ENCODE measurements around the gene CLIP4. TPM values are rescaled to one million over a fixed set of nuclear protein-coding genes. Genes with fewer than 3 reads are reported as not detected.
A peak's percentile ranks its signal among the peaks of the same experiment; 100 is the strongest.

The CLIP4 gene
- total RNA-seq, 1 experiment from 2014 or later = 25.1 TPM

- Histone ChIP-seq H3K79me2 (ENCODE audit: low read length) (no peaks in the 10 kb centered on the region), H3K4me1 (ENCODE audit: insufficient read depth, low read length) (peaks cover 24% of the 10 kb centered on the region), H2AFZ (ENCODE audit: low read length) (no peak overlapping the region), H3K9me3 (ENCODE audit: low read length) (no peaks in the 10 kb centered on the region), H3K4me2 (ENCODE audit: low read length) (peak overlapping the region; percentile 73), H3K9me2 (replicated peaks; ENCODE audit: low read length) (no peaks in the 10 kb centered on the region), H3K36me3 (ENCODE audit: low read depth, low read length) (peaks cover 4% of the 10 kb centered on the region; the same call in 1 of the 2 replicates), H3K27ac (ENCODE audit: low read length) (peak overlapping the region; percentile 82), H3F3A (ENCODE audit: low read length, unreplicated experiment) (peaks cover 4% of the 10 kb centered on the region), H3K4me3 (ENCODE audit: low read length) (peak overlapping the region; percentile 25; the same call in 1 of the 2 replicates), H3K27me3 (ENCODE audit: low read length) (no peaks in the 10 kb centered on the region), H3K9ac (ENCODE audit: low read length) (peak overlapping the region; percentile 32), H4K20me1 (ENCODE audit: low read length) (no peaks in the 10 kb centered on the region)
- TF ChIP-seq EZH2 (IDR thresholded peaks at IDR 0.05; ENCODE audit: low read length, unreplicated experiment) (no peak), CTCF (conservative IDR thresholded peaks at IDR 0.05; ENCODE audit: low read depth, low read length) (no peak), EZH2phosphoT487 (IDR thresholded peaks at IDR 0.05; ENCODE audit: borderline replicate concordance, low read length) (no peak)
- intact Hi-C loops (cut with micrococcal nuclease) = no loop called here
- DNase-seq (peak; percentile 41), ATAC-seq (no peak)
- ChIA-PET CTCF (no interaction called here), POLR2A (ENCODE audit: unreplicated experiment) (no interaction called here)
- BruUV-seq (replicated peaks) = no TSS peak
Measured at GRCh38 chr2:29166242-29167039, 51.2 kb downstream of the CLIP4 start.

GRCh38 chr2:29174937-29175336 is 59.7 kb downstream of the CLIP4 start:
- intact Hi-C loops (cut with micrococcal nuclease) = no loop called here
- peaks cover 7% of the 10 kb centered on the region; the same call in 1 of the 2 replicates for H3K36me3 ChIP-seq (ENCODE audit: low read depth, low read length)

More at GRCh38 chr2:29174937-29175336, 59.7 kb downstream of the CLIP4 start:
- no peak overlapping the region for H2AFZ ChIP-seq (ENCODE audit: low read length)
- no peak overlapping the region for H3K4me3 ChIP-seq (ENCODE audit: low read length)
- TF ChIP-seq EZH2phosphoT487 (IDR thresholded peaks at IDR 0.05; ENCODE audit: borderline replicate concordance, low read length) = no peak
- no peak for TF ChIP-seq EZH2 (IDR thresholded peaks at IDR 0.05; ENCODE audit: low read length, unreplicated experiment)
- TF ChIP-seq CTCF (conservative IDR thresholded peaks at IDR 0.05; ENCODE audit: low read depth, low read length) = no peak
- H3K27me3 ChIP-seq (ENCODE audit: low read length) = no peaks in the 10 kb centered on the region
- no peak for ATAC-seq
- DNase-seq = no peak
- ChIA-PET POLR2A (ENCODE audit: unreplicated experiment) (no interaction called here), CTCF (no interaction called here)
- H3K79me2 ChIP-seq (ENCODE audit: low read length) = no peaks in the 10 kb centered on the region
- no peaks in the 10 kb centered on the region for H3K9me2 ChIP-seq (replicated peaks; ENCODE audit: low read length)
- H3F3A ChIP-seq (ENCODE audit: low read length, unreplicated experiment) = no peaks in the 10 kb centered on the region
- H3K4me2 ChIP-seq (ENCODE audit: low read length) = no peak overlapping the region
- no peaks in the 10 kb centered on the region for H3K4me1 ChIP-seq (ENCODE audit: insufficient read depth, low read length)
- H3K9me3 ChIP-seq (ENCODE audit: low read length) = no peaks in the 10 kb centered on the region
- no peak overlapping the region for H3K27ac ChIP-seq (ENCODE audit: low read length)
- no peak overlapping the region for H3K9ac ChIP-seq (ENCODE audit: low read length)
- BruUV-seq (replicated peaks) = no TSS peak
- H4K20me1 ChIP-seq (ENCODE audit: low read length) = no peaks in the 10 kb centered on the region
